ENCODE measurements around the gene MLLT11.
A peak's percentile ranks its signal among the peaks of the same experiment; 100 is the strongest.

The MLLT11 gene

GRCh38 chr1:151060007-151060656 lies at the start of gene MLLT11:
Gene MLLT11 (plus strand): TSS chr1:151060397. CDS start chr1:151067225, 6,828 bp downstream.
- DNase-seq, result peak in 1 of 2 donors; percentile 23

DNA sequence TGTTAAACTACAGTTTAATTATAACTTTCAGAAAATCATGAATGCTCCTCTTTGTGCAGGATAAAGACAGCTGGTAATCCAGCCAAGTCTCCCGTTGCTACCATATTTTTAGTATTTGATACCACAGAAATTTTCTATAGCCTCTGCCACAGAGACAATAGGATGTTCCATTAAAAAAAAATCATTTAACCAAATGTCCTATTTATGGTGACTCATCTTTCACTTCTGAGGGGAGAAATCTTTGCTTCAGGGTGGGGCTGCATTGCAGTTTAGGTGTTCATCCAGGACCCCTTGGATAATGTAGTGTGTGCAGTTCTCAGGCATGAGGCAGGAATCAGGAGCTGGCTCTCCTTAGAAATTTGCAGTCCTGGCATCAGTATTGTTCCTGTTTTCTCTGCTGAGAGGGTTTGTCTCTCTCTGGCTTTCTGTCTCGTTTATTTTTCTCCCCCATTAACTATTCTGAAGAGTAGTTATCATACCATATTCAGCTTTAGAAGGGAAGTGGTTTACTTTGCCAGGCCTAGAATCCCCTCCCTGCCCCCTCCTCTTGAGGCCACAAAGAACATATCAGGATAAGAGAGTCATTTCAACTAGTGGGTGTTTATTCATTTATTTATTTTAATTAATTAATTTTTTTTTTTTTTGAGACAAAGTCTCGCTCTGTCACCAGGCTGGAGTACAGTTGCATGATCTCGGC lies 48.9 kb upstream of the MLLT11 start:
- DNase-seq, result no peak

GRCh38 chr1:151012684-151013471 lies 47.3 kb upstream of the MLLT11 start:
- no peak for DNase-seq

GRCh38 chr1:151013518-151013917 lies 46.7 kb upstream of the MLLT11 start:
- no peak for DNase-seq

- DNase-seq, result peak; percentile 64 to 90
Measured at GRCh38 chr1:151024540-151025146, 35.6 kb upstream of the MLLT11 start.

DNA sequence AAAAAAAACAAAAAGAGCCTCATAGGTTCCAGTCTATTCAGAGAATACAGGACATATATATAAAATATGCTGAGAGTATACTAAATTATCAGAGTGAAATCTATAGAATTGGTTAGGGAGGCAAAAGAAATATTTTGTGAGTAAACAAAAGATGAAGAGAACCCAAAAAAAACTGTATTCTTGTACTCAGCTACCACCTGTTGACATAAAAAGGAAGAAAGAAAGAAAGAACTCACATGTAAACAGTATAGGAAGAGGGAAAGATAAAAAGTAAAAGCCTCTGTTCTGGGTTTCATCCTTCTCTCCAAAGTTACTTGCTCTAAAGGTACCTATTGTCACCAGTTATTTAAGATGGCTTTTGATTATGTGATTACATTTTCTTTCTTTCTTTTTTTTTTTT lies 33.7 kb upstream of the MLLT11 start:
- DNase-seq, result no peak

DNA sequence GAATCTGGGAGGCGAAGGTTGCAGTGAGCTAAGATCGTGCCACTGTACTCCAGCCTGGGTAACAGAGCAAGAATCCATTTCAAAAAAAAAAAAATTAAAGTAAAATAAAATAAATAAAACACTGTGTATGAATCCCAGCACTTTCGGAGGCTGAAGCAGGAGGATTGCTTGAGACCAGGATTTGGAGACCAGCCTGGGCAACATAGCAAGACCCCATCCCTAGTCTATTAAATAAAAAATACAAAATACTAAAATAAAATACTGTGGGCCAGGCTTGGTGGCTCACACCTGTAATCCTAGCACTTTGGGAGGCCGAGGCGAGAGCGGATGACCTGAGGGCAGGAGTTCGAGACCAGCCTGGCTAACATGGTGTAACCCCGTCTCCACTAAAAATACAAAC lies 28.0 kb upstream of the MLLT11 start:
- DNase-seq, result no peak

- DNase-seq, result no peak
Measured at GRCh38 chr1:151035167-151035566, 25.0 kb upstream of the MLLT11 start.

- no peak for DNase-seq
Measured at GRCh38 chr1:151036356-151036755, 23.8 kb upstream of the MLLT11 start, which contains the start of gene BNIPL. Gene BNIPL (plus strand): TSS chr1:151036586. CDS start chr1:151036726, 140 bp downstream.

DNA sequence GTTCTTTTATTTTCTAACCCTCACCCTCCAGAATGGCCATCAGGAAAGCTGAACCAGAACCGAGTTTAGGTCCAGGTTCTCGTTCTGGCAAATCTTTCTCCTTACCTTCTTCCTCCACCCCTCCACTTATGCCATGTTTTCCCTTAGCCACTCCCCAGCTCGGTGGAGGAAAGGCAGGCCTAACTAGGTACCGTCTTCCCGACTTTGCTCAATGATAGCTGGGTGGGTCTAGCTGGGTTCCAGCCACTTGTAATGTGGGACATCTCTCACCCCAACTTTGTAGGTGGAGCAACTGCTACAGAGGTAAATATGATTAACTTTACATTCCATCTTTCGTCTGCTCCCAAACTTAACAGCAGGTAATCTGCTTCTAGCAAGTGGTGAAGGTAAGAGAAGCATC lies 23.2 kb upstream of the MLLT11 start:
- DNase-seq, result no peak

GRCh38 chr1:151039521-151039920 lies 20.7 kb upstream of the MLLT11 start:
- no peak for DNase-seq

DNA sequence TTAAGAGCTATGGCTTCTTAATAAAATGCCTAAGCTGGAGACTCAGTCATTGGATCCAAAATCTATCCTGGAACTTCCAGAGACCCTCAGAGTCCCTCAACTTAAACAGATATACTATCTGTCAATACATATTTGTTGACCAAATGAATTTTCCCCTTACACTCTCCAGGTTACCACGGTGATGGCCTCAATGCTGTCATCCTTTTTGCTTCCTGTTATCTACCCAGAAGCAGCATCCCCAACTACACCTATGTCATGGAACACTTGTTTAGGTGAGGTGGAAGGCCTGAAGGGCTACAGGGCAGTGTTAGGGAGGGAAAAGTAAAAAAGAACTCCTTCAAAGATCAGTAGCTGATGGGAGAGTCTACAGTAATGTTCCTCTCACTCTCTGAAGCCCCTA lies 17.0 kb upstream of the MLLT11 start:
- no peak for DNase-seq

DNA sequence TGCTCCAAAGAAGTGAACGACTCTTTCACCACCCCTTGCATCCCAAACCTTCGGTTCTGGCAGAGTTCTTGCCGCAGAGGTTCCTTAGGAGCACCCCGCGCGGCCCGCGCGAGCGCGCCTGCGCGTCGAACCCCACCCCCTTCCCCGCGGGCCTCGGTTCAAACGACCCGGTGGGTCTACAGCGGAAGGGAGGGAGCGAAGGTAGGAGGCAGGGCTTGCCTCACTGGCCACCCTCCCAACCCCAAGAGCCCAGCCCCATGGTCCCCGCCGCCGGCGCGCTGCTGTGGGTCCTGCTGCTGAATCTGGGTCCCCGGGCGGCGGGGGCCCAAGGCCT lies 12.6 kb upstream of the MLLT11 start, which contains the start of gene C1orf56:
C1orf56 (plus strand) TSS at position 161 of the 334 bp plus-strand sequence; CDS start at position 258, 97 bp downstream.
- DNase-seq, result no peak

DNA sequence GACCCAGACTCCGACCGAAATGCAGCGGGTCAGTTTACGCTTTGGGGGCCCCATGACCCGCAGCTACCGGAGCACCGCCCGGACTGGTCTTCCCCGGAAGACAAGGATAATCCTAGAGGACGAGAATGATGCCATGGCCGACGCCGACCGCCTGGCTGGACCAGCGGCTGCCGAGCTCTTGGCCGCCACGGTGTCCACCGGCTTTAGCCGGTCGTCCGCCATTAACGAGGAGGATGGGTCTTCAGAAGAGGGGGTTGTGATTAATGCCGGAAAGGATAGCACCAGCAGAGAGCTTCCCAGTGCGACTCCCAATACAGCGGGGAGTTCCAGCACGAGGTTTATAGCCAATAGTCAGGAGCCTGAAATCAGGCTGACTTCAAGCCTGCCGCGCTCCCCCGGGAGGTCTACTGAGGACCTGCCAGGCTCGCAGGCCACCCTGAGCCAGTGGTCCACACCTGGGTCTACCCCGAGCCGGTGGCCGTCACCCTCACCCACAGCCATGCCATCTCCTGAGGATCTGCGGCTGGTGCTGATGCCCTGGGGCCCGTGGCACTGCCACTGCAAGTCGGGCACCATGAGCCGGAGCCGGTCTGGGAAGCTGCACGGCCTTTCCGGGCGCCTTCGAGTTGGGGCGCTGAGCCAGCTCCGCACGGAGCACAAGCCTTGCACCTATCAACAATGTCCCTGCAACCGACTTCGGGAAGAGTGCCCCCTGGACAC lies 12.1 kb upstream of the MLLT11 start:
- DNase-seq, result peak; percentile 46 to 53

DNA sequence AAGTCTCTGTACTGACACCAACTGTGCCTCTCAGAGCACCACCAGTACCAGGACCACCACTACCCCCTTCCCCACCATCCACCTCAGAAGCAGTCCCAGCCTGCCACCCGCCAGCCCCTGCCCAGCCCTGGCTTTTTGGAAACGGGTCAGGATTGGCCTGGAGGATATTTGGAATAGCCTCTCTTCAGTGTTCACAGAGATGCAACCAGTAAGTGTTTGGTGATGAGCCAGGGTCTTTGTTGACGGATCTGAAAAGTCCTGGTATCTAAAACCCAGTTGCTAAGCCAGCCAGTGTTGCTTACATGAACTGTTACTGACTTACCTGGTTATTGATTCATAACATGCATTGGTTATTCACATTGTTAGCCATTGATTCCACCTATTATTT lies 11.6 kb upstream of the MLLT11 start:
- DNase-seq, result no peak

DNA sequence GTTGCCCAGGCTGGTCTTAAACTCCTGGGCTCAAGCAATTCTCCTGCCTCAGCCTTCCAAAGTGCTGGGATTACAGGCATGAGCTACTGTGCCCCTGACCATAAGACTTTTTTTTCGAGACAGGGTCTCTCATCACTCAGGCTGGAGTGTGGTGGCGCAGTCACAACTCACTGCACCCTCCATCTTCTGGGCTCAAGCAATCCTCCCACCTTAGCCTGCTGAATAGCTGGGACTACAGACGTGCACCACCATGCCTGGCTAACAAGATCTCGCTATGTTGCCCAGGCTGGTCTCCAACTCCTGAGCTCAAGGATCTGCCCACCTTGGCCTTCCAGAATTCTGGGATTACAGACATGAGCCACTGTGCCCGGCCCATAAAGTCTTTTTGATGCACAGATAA lies 10.7 kb upstream of the MLLT11 start:
- no peak for DNase-seq

- DNase-seq, result no peak
Measured at GRCh38 chr1:151050051-151050688, 10.0 kb upstream of the MLLT11 start.

- DNase-seq, result no peak
Measured at GRCh38 chr1:151051356-151052009, 8.7 kb upstream of the MLLT11 start.

- no peak for DNase-seq
Measured at GRCh38 chr1:151054971-151055547, 5.1 kb upstream of the MLLT11 start.

DNA sequence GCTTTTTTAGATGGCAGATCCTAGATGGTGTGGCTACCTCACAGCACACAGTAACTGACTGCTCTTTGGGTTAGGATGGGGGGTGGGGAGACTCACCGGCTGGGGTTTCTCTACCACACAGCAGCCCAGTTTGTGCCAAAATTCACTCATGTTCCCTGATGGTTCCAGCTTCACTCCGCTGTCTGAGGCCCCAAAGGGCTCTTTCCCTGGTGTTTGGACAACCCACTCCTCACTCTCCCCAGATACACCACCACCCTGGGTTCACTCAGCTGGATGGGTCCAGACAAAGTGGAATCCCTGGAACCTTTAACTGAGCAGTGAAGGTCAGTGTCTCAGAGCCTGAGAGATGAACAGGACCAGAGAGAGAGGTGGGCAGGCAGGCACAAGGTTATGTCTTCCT lies 4.6 kb upstream of the MLLT11 start:
- DNase-seq, result no peak

DNA sequence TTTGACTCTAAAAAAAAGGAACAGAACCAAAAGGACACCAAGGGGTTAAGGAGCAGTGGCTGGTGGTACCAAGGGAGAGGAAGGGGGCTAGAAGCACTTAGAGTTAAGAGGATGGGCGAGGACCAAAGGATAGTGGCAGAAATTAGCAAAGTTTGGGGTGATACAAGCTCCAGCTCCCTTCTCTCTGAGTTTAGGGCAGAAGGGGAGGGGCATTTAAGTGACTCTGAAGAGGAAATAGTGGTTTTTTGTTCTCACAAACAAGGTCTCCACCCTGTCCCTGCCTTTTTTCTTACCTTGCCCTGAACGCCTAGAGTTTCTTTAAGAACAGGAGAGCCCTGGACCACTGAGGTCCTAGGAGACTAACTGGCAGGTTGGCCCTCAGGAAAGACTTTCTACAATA lies 4.0 kb upstream of the MLLT11 start:
- DNase-seq, result no peak

Data from inflammatory macrophage treated with lipopolysaccharide for 1 hour (primary cell).